Panc1 (cell line): ENCODE measurements around the gene FAM187B.

ENCODE experiments used
- POLR2AphosphoS5 ChIP-seq: IDR thresholded peaks from 2 replicates; pipeline ENCODE4 v1.6.1; 2012; ENCODE audit warnings: mild to moderate bottlenecking, low read depth, low read length, moderate library complexity
- TF ChIP-seq, protein P1 (sequence below): fragments of 450-650 bp; IDR thresholded peaks from 2 replicates; pipeline ENCODE4 v1.5.1; 2017; ENCODE audit warnings: mild to moderate bottlenecking
- TF ChIP-seq, protein P2 (sequence below), 2 experiments: IDR thresholded peaks; 2 replicates each; pipeline ENCODE4 v1.6.1; 2011 to 2012; ENCODE audit warnings: low read depth in 2 of 2, control low read depth in 1 of 2, low read length in 1 of 2, mild to moderate bottlenecking in 1 of 2, moderate library complexity in 1 of 2; ENCODE audit not compliant: insufficient read depth in 1 of 2

- TF ChIP-seq, protein P1, sequence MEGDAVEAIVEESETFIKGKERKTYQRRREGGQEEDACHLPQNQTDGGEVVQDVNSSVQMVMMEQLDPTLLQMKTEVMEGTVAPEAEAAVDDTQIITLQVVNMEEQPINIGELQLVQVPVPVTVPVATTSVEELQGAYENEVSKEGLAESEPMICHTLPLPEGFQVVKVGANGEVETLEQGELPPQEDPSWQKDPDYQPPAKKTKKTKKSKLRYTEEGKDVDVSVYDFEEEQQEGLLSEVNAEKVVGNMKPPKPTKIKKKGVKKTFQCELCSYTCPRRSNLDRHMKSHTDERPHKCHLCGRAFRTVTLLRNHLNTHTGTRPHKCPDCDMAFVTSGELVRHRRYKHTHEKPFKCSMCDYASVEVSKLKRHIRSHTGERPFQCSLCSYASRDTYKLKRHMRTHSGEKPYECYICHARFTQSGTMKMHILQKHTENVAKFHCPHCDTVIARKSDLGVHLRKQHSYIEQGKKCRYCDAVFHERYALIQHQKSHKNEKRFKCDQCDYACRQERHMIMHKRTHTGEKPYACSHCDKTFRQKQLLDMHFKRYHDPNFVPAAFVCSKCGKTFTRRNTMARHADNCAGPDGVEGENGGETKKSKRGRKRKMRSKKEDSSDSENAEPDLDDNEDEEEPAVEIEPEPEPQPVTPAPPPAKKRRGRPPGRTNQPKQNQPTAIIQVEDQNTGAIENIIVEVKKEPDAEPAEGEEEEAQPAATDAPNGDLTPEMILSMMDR = no peak
- peak; percentile 23 for TF ChIP-seq POLR2AphosphoS5
- TF ChIP-seq, protein P2, sequence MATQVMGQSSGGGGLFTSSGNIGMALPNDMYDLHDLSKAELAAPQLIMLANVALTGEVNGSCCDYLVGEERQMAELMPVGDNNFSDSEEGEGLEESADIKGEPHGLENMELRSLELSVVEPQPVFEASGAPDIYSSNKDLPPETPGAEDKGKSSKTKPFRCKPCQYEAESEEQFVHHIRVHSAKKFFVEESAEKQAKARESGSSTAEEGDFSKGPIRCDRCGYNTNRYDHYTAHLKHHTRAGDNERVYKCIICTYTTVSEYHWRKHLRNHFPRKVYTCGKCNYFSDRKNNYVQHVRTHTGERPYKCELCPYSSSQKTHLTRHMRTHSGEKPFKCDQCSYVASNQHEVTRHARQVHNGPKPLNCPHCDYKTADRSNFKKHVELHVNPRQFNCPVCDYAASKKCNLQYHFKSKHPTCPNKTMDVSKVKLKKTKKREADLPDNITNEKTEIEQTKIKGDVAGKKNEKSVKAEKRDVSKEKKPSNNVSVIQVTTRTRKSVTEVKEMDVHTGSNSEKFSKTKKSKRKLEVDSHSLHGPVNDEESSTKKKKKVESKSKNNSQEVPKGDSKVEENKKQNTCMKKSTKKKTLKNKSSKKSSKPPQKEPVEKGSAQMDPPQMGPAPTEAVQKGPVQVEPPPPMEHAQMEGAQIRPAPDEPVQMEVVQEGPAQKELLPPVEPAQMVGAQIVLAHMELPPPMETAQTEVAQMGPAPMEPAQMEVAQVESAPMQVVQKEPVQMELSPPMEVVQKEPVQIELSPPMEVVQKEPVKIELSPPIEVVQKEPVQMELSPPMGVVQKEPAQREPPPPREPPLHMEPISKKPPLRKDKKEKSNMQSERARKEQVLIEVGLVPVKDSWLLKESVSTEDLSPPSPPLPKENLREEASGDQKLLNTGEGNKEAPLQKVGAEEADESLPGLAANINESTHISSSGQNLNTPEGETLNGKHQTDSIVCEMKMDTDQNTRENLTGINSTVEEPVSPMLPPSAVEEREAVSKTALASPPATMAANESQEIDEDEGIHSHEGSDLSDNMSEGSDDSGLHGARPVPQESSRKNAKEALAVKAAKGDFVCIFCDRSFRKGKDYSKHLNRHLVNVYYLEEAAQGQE (IDR thresholded peaks at IDR 0.05; ENCODE audit: insufficient read depth in 1 of 2, low read depth in 2 of 2, low read length in 1 of 2) = 0 out of 4 replicates have a peak, but pooled peaks of 1 of the 2 experiments have one; percentile 8
Measured at GRCh38 chr19:35266520-35267352, 38.2 kb upstream of the FAM187B start.
